Left kidney (tissue), 2 donors: ENCODE measurements around the gene LIME1. TPM values are rescaled to one million over a fixed set of nuclear protein-coding genes. Genes with fewer than 3 reads are reported as not detected.

Experiments
- DNase-seq: peaks from one replicate; pipeline ENCODE4 v3.0.0-alpha.2; 2013
- polyA plus RNA-seq: library from polyadenylated mRNA; unstranded; fragments of 120-200 nt; gene quantifications from one replicate; pipeline ENCODE4 v1.2.1, GENCODE V29; 2013; ENCODE audit not compliant: insufficient read length

LIME1 gene
- polyA plus RNA-seq, 1 donor, result 4.3 TPM

DNA sequence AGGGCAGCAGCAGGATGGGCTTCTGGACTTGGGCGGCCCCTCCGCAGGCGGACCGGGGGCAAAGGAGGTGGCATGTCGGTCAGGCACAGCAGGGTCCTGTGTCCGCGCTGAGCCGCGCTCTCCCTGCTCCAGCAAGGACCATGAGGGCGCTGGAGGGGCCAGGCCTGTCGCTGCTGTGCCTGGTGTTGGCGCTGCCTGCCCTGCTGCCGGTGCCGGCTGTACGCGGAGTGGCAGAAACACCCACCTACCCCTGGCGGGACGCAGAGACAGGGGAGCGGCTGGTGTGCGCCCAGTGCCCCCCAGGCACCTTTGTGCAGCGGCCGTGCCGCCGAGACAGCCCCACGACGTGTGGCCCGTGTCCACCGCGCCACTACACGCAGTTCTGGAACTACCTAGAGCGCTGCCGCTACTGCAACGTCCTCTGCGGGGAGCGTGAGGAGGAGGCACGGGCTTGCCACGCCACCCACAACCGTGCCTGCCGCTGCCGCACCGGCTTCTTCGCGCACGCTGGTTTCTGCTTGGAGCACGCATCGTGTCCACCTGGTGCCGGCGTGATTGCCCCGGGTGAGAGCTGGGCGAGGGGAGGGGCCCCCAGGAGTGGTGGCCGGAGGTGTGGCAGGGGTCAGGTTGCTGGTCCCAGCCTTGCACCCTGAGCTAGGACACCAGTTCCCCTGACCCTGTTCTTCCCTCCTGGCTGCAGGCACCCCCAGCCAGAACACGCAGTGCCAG lies 39.7 kb upstream of the LIME1 start, which contains the start of gene TNFRSF6B:
Gene TNFRSF6B (plus strand): TSS at position 25 of the 729 bp plus-strand sequence. CDS start 116 bp downstream, at position 141.
- no peak for DNase-seq

DNA sequence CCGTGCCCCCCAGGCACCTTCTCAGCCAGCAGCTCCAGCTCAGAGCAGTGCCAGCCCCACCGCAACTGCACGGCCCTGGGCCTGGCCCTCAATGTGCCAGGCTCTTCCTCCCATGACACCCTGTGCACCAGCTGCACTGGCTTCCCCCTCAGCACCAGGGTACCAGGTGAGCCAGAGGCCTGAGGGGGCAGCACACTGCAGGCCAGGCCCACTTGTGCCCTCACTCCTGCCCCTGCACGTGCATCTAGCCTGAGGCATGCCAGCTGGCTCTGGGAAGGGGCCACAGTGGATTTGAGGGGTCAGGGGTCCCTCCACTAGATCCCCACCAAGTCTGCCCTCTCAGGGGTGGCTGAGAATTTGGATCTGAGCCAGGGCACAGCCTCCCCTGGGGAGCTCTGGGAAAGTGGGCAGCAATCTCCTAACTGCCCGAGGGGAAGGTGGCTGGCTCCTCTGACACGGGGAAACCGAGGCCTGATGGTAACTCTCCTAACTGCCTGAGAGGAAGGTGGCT lies 39.1 kb upstream of the LIME1 start:
- no peak for DNase-seq

DNA sequence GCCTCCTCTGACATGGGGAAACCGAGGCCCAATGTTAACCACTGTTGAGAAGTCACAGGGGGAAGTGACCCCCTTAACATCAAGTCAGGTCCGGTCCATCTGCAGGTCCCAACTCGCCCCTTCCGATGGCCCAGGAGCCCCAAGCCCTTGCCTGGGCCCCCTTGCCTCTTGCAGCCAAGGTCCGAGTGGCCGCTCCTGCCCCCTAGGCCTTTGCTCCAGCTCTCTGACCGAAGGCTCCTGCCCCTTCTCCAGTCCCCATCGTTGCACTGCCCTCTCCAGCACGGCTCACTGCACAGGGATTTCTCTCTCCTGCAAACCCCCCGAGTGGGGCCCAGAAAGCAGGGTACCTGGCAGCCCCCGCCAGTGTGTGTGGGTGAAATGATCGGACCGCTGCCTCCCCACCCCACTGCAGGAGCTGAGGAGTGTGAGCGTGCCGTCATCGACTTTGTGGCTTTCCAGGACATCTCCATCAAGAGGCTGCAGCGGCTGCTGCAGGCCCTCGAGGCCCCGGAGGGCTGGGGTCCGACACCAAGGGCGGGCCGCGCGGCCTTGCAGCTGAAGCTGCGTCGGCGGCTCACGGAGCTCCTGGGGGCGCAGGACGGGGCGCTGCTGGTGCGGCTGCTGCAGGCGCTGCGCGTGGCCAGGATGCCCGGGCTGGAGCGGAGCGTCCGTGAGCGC lies 38.5 kb upstream of the LIME1 start:
- DNase-seq, result no peak

DNA sequence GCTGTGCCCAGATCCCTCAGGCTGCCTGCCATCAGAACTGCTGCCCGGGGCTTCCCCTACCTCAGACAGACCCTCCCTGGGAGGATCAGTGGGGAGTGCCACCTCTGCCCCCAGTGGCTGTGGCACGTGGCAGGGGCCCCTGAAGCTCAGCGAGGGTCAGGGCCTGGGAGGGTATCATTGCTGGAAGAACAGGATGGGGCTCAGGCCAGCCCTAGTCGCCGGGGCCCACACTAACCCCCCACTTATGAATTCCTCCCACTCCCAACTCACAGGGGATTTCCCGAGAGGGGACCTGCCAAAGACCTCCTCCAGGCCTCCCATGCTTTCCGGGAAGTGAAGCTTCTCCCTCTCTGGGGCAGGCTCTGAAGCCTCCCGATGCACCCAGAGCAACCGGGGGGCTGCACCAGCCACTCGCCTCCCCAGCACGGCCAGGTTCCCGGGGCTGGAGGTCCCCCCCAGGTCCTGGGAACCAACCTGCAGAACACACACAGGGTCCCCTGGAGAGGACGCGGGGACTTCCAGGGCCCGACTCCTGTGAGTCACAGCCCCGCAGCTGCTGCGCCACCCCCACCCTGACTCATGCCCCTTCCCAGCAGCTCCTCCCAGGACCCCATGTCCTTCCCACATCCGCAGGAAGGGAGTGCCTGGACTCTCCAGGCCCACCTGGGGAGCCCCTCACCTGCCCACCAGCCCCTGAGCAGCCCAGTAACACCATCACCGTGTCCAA lies 37.6 kb upstream of the LIME1 start:
- no peak for DNase-seq

DNA sequence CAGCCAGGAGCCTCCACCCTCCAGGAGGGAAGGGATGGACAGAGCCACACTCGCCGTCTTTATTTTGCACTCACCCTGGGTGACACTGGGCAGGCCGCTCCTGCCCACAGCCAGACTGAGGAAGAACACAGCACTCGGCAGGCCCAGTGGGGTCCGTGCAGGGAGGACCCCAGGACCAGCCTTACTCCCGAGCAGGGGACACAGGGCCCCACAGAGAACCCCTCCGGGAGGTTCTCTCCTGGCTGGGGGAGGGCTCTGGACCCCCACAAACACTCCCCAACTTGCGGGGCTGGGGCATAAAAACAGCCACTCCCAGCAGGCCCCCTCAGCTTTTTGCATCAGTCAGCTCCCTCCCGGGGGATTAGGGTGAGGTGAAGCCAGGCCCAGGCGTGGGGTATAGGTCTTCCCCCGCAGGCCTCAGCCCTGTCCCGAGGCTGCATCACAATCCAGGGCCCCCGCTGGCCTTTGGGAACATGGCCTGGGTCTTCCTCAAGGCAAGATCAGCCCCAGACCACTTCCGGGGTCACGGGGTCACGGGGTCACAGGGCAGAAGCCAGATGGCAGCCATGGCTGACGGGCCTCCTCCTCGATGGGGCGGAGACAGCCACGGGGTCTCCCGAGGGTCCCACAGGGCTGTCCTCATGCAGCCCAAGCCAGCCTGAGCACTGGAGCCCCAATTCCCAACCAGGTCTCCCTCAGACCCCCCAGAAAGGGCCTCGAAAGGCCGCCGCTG lies 36.8 kb upstream of the LIME1 start:
- DNase-seq, result no peak

- DNase-seq, result no peak
These were observed 36.0 kb upstream of the LIME1 start for GRCh38 chr20:63700199-63701050.

- DNase-seq, result no peak
These were observed 35.5 kb upstream of the LIME1 start for GRCh38 chr20:63701051-63701328.

DNA sequence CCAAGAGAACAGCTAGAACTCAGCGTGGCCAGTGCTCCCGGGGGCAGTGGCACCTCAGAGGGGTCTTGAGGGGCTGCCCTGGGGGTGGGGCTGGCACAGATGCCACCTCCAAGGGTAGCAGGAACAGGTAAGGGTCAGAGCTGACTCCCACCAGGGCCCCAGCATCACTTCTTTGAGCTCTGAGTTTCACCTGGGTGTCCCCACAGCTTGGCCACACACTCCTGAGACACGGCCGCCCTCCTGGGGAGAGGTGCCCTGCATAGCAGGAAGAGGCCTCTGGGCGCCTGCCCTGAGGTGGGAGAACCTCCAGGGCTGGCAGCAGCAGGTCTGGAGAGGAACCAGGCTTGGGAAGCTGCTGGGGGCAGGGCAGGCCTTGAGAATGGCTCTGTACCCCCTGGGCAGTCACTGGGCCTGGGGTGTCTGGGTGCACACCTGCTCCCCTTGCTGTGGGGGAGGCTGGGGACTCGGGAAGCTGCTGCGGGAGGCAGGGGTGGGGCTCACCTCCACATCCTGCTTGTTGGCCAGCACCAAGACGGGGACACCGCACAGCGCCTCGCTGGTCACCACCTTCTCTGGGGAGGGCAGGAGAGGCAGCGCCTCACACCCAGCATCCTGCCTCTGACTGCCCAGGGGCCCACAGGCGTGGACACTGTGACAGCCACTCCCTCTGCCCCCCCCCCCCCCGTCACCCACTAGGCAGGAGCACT lies 35.0 kb upstream of the LIME1 start:
- DNase-seq, result no peak

GRCh38 chr20:63702036-63702665 lies 34.3 kb upstream of the LIME1 start:
- no peak for DNase-seq

GRCh38 chr20:63702751-63703470 lies 33.6 kb upstream of the LIME1 start:
- DNase-seq, result no peak

GRCh38 chr20:63703471-63703975 lies 32.9 kb upstream of the LIME1 start:
- DNase-seq, result no peak

DNA sequence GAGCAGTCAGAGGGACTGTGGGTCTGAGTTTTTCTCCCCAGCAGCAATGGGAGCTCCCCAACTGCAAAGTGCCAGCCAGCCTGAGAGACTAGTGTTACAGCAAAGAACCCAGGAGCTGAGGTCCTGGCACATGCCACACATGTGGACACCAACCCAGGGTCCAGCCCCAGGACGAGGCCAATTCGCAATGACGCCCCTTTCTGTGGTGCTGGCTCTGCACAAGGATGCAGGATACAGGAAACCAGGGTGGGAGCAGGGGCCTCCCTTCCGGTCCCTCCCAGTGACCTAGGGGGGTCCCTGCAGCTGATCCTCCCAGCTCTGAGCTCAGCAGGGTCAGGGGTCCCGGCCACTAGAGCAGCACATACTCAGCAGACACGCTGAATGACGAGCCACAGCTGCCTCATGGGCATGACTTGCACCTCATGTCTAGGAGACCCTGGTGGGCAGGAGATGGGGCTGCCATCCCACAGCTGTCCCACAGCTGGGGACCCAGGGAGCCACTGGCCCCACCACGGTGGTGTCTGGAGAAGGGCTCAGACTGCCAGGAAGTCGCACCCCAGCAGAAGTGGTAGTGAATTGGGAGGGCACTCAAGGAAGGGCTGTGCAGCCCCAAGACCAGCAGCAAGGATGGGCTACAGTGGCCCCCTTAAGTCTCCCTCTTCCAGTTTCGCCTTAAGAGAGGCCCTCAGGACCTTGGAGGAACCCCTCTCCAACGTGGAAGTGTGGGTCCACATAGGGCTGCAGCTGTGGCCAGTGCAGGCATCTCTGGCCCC lies 32.3 kb upstream of the LIME1 start:
- DNase-seq, result no peak

GRCh38 chr20:63704749-63705117 lies 31.7 kb upstream of the LIME1 start:
- no peak for DNase-seq

DNA sequence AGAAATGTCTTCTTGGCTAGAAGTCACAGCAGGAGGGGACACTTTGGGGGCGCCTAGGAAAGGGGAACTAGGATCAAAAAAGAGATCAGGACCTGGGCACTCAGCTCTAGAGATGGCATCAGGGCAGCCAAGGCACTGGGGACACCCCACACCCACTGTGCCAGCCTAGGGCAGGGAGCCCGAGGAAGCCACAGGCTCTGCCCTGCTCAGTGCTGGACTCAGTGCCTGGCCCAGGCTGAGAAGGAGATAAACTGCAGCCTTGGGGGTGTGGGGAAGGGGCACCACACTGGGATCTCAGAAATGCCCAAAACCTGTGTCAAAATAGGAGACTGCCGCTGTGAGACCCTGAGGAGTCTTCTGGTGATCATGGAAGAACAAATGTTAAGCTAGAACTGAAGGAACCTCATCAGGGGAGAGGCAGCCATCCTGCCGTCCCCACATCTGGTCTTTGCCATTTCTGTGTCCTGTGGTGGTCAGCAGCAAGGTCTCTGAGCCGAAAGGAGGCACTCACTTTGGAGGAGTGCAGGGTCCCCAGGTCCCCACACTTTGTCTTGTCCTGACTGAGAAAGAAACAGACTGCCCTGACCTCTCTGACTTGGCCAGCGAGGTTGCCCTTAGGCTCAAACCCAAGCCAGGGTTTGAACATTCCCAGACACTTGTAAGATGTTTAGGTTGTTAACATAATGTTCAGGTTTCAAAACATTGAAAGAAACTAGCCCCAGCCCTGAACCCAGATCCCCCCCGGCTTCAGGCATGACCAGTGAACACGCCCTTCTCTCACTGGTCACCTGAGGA lies 31.0 kb upstream of the LIME1 start:
- no peak for DNase-seq

GRCh38 chr20:63706027-63706695 lies 30.3 kb upstream of the LIME1 start:
- no peak for DNase-seq

DNA sequence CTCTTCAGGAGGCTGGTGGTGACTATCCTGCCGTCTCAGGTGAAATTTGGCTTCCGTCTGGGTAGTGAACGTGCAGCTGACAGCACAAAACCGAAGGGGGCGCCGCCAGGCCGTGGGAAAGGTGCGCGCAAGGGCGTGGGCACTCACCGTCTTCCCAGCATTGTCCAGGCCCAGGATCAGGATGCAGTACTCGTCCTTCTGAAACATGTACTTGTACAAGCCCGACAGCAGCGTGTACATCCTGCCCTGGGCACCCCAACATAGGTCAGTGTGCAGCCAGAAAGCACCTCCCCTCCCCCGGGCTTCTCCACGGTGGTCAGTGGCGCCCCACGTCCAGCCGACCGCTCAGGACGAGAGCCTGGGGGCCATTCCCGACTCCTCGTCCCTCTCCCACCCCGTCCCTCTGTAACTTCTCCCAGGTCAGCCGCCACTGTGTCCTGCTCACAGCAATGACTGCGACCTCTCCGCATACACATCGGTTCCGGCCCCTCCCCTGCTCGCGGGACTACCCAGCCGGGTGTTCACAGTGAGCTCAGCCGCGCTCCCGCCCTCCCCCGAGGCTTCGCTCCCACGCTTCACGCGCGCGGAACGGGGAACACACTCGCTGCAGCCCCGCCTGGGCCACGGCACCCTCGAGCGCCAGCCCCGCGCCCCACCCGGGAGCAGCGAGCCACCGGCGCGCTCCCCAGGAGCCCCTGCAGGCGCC lies 29.5 kb upstream of the LIME1 start:
- no peak for DNase-seq
